Measurements from ENCODE around the gene UPB1.
"Not testable (repeated sequence)": the region's sequence is repeated elsewhere in the genome, so short reads cannot be mapped to it uniquely, and the experiment has no call there.

The UPB1 gene

DNA sequence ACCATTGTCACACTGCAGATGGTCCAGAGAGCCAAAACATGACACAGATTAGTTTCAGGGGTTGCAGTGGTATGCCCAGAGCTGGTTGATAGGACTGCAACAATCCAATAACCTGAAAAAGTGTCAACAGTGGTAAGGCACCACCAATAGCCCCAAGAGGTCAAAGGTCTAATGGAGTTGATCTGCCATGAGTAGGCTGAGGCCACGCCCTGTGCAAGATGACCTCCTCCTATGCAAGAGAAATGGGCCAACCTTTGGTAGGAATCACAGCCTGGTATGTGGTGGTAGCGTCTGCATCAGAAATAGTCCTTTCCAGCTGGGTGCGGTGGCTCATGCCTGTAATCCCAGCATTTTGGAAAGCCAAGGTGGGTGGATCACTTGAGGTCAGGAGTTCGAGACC lies 40.2 kb downstream of the UPB1 start:
- DNase-seq, result no peak

DNA sequence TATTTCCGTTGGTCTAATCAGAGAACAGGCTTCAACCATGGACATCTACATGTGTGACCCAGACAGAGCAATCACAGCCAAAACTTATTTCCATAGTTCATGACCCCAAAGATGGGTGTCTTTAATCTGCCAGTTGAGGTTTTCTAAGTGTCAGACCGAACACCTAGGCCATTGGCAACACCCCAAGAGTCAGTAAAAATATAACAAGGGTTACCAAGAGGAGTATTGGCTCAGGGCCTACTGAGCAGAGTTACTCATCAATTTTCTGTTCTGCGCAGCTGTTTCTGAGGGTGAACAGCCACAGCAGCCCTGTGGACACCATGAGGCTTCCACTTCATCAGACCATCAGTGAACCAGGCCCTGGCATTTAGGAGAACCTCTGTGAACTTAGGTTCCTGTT lies 41.0 kb downstream of the UPB1 start:
- no peak for DNase-seq

DNA sequence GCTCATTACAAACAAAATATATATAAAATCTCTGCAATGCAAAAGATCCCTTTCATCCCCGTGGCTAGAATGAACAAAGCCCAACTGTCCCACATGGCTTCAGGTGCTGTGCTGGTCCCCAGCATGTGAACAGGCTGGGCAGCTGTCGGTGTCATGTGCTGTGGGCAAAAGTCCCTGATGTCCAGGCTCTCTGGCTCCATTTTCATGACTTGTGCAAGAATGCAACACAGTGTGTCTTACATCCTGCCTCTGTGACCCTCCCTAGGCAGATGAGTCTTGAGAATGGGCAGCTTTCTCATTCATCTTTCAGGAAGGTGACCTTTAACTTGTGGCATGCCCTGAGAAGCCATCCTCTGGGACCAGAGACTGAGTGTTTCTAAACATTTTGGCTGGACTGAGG lies 45.3 kb downstream of the UPB1 start:
- DNase-seq, result no peak

GRCh38 chr22:24541681-24542515 lies 46.8 kb downstream of the UPB1 start:
- DNase-seq, result no peak

- no peak for DNase-seq
Observed at GRCh38 chr22:24542641-24543040, 47.5 kb downstream of the UPB1 start.

DNA sequence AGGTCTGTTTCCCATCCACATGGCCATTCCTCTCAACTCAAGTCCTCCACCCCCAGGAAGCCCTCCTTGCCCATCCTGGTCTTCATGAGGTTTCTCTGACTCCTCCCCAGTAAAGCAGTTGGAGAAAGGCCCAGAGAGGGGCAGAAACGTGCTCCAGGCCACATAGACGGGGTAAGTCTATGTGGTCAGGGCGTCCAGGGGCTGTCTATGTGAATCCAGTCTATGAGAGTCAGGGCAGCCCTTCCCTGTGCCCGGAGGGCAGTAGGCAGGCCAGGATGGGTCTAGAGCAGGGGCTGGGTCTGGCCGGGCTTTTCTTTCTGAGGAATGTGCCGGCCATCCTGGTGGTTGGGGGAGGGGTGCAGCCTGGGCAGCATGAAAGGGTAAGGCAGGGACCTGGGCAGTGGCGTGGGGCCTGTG lies 48.1 kb downstream of the UPB1 start:
- no peak for DNase-seq

DNA sequence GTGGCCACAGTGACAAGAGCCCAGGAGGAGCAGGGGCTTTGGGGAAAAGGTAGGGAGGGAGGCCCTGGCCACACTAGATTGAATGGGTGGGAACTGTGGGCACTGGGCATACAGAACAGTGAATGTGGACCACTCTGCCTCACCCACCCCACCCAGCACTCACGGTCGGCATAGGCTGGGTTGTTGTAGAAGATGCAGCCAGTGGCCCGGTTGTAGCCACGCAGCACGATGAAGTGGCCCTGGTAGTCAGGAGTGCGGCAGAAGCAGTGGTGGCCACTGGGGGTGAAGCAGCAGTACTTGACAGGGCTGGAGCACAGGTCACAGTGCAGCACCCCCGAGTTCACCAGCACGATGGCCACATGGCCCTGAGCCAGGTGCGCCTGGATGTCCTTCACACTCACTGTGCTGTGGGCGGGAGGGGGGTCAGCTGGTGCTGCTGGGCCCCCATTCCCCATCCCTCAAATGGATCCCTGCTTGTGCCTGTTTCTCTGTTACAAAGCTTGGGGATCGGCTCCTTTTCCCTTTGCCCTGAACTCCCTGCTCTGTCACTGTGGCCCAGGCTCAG lies 48.6 kb downstream of the UPB1 start:
- no peak for DNase-seq

DNA sequence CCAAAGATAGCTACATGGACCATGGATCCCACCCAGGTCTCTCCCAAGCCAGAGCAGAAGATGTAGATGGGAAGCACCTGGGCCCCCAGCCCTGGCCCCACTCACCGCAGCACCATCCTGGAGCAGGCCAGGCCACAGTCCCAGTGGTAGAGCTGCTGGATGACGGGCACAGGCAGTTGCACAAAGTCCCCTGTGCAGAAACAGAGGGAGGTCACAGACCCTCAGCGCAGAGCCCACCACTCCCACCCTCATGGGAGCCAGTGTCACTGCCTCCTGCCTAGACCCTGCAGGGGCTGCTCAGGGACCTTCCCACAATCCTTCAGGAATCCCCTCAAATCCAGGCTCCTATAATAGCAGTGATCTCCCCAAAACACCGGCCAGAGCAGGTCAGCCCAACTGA lies 53.7 kb downstream of the UPB1 start:
- no peak for DNase-seq

- DNase-seq, result no peak
Observed at GRCh38 chr22:24550028-24550901, 55.1 kb downstream of the UPB1 start.

DNA sequence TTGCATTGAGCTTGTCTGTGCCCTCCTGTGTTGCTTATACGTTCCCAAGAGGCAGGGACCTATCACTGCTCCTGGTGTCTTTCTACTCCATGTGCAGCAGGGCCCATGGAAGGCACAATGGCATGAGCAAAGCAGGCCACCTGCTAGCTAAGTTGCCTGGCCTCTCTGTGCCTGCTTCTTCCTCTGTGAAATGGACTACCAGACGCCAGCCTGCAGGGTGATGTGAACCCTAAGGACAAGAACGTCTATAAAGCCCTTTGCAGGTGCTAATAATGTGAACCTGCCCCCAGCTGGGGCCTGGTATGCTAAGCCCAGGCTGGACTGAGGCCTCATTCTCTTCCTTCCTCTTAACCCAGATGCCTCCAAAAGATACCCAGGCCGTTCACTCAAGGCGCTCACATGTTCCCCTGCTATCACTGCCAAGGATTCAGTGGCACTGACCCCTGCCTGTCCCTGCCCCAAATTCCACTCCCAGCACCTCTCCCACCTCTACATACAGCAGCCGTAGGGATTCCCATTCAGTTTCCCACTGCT lies 55.8 kb downstream of the UPB1 start:
- no peak for DNase-seq

DNA sequence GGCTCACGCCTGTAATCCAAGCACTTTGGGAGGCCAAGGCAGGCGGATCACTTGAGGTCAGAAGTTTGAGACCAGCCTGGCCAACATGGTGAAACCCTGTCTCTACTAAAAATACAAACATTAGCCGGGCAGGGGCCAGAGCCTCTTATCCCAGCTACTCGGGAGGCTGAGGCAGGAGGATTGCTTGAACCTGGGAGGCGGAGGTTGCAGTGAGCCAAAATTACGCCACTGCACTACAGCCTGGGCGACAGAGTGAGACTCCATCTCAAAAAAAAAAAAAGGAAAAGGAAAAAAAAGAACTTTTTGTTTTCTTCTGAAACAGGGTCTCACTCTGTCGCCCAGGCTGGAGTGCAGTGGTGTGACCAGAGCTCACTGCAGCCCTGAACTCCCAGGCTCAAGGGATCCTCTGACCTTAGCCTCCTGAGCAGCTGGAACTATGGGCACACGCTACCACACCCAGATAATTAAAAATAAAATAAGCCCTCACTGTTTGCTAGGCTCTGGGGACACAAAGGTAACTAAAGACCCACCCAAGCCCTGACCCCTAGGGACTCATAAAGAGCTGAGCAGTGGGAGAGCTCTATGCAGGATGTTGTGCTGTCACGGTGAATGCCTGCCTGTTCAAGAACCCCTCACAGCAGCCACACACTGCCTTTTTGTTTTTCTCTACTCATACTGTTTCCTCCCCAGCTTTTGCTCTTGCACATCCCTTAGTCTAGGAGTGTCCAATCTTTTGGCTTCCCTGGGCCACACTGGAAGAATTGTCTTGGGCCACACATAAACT lies 57.6 kb downstream of the UPB1 start:
- not testable (repeated sequence) for DNase-seq

DNA sequence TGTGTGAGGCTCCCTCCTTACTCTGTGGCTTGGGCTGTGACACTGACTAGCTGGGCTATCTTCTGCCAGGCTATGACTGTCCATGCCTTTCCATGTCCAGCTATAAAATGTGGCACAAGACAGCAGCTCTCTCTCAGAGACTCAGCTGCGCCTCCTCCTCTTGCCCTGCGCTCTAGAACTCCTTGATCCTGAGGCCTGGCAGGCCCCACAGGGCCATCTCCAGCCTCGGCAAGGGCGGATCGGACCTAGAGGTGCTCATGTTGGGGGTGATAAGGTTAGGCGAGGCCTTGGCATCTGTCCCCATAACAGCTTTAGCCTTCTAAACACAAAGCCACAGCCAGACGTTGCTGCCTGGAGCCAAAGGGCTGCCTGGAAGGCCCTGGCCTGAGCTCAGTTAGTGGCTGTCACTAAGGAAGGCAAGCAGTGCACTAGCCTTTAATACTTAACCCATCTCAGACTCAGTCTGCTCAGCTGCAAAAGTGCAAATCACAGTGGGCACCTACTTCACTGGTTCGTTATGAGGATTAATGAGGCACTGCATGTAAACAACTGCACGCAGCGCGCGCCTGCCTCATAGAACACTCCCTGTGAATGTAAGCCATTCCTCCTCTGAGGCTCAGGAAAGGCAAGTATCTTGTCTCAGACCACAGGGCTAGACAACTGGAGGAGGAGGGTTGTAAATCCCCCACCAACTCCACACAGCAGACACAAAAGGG lies 58.6 kb downstream of the UPB1 start:
- DNase-seq, result no peak

DNA sequence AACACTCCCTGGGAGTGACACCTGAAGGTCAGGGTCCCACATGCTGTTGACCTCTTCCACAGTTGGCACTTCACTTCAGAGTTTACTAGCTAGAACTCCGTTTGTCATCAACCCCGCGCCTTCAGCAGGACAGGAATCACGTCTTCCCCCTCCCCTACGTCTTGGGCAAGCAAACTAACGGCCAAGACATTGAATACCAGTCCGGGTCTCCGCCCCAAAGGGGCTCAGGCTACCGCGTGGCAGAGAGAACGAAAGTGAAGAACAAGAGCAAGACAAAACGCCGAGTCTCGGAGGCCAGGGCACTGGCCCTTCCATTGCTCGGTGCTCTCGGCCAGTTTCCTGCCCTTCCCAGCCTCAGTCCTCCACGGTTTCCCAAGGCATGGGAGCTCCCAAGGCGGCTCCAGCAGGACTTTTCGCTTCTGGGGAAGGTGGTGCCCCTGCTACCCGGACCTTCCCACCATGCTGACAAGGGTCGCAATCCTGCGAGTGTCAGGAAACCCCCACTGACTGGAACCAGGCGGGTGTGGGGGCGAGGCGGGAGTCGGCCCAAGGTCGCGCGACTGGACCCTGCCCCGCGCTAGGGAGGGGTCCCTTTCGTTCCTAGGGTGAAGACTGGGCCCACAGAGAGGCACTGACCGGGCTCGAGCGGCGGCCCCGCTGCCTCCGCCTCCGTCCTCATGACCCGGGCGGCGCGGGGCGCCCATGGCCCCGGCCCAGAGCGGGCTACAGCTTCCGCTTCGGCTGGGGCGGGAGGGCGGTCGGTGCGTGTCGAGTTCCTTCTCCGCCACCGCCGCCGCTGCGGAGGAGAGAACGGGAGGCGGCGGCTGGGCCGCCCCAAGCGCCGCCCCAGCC lies 59.4 kb downstream of the UPB1 start, which contains the start of gene GUCD1:
TSS of gene GUCD1 (minus strand) at position 826 of the 852 bp plus-strand sequence. CDS start at position 679, 147 bp downstream.
- peak; percentile 33 for DNase-seq

DNA sequence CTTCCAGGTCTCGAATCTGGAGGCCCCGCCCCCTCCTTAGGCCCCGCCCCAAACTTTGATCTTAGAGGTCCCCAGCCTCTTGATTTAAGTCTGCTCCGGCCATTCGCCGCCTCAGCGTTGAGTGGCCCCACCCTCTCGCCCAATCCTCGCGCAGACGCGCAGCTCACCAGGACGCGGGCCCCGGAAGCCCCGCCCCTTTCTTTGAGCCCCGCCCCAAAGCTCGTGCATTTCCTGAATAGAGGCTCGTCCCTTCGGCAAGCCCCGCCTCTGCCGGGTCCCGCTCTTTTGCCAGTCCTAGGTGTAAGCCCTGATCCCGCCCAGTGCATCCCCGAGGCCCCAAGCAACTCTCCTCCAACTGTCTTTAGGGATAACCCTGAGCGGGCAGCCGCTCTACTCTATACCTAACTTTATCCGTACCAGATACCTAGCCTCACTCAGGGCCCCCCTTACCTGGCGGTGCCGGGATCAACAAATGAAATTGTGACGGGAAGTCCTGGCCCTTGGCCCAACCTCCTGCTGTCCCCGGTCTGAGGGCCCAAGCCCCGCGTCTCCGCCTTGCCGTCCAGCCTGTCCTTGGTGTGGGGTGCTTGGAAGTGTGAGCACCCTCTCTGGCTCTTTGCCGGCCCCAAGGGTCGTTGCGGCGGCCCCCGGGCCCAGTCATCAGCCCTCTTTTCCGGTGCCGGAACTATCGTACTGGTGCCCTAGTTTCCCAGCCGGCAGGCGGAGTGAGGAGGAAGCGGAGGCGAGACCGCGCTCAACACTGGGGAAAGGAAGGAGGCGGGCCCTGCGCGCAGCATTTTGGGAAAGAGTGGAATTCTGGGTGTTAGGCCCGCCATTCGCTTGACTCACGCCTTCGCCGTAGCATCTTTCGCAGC lies 60.3 kb downstream of the UPB1 start, which contains the start of gene SNRPD3:
TSS of gene SNRPD3 (plus strand) at position 835 of the 875 bp plus-strand sequence. CDS start 1,676 bp downstream, outside the sequence.
- peak; percentile 99 for DNase-seq

- no peak for DNase-seq
Observed at GRCh38 chr22:24559471-24559870, 64.3 kb downstream of the UPB1 start.

GRCh38 chr22:24563246-24563645 lies 68.1 kb downstream of the UPB1 start:
- DNase-seq, result no peak

DNA sequence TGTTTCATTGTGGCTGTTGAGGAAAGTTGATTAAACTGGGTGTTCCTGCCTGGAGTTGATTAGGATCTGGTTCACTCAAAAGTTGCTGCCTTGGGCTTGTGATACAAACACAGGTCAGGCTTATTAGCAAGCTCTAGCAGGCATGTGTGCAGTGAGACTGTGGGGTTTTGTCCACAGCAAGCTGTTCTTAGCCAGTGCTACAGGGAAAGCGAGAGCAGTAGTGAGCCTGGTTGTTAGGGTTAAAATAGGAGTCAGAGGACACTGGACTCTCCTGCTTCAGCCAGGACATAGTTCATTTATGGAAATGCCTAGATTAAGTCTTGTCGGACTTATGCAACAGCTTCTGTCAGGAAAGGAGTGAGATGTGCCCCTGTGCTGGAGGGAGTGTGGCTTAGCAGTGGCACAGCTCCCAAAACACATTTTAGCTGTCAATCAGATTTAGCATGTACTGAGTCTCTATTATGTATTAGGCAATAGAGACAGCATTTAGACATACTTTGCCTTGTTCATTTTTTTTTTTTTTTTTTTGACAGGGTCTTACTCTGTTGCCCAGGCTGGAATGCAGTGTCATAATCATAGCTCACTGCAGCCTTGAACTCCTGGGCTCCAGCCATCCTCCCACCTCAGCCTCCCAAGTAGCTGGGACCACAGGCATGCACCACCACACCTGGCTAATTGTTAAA lies 69.4 kb downstream of the UPB1 start:
- DNase-seq, result no peak

- no peak for DNase-seq
Observed at GRCh38 chr22:24565077-24565476, 69.9 kb downstream of the UPB1 start.
